ENCODE results near the gene PPM1B. TPM values are rescaled to one million over a fixed set of nuclear protein-coding genes. Genes with fewer than 3 reads are reported as not detected.
"Not testable (repeated sequence)": the region's sequence is repeated elsewhere in the genome, so short reads cannot be mapped to it uniquely, and the experiment has no call there.

The PPM1B gene
- total RNA-seq, 2 donors from 2014 or later, result 27.0 to 44.5 TPM

DNA sequence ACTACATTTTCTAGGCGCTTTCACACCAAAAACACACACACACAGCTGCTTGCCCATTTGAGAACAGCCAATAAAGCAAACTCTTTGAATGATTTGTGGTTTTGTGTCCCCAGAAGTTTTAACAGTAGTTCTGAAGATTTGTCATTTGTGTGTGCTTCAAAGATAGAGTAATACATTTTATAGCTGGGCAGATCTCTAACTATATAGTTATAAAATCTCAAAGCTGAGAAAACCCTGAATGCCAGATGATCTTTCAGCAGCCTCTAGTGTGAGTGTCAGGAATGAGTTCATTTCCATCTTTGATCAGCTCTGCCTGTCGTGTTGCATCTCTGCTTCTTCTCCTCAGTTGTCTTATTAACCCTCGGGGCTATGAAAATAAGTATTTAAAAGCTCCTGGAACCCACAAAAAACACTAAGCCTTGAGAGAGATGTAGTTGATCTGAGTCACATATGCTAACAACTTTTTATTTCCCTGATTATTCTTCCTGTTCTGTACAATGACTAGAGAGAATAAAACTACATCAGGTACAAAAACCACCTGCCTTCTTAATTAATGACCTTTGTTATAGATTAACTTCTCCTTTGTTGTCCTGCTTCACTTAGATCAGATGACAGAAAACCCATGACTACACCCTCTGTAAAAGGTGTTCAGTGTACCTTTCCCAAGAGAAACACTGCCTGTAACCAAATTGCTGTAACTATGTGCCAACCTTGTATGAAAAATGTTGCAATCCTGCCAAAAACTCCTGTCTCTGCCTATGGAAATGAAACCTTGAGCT, 76.6 kb downstream of the PPM1B start:
- H3K27ac ChIP-seq, result peak overlapping the region; percentile 75 to 95 (median 81)

DNA sequence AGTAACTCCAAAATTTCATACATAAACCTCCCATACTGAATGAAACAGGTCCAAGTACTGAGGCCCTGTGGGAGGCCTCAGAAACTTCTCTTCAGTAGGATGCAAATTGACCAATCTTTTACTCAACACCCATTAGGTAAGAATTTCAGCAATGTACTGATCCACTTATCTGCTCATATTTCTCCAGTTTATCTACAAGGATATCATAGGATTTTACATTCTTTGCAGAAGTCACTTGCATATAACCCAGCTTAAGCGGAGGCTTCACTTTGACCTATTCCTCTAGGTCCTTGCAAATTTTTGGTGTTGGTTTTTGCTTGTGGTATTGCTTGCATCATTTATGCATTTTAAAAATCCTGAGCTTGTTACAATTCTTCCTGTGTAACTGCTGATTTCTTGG, 77.8 kb downstream of the PPM1B start:
- intact Hi-C loops (cut with DNase I), result no loop called here
- ATAC-seq, result no peak

More for the DNA sequence above, 76.6 kb downstream of the PPM1B start:
- peaks cover 33% of the 10 kb centered on the region for H3K4me1 ChIP-seq
- no peaks in the 10 kb centered on the region for H3K36me3 ChIP-seq (replicated peaks in 1 of 2; ENCODE audit: insufficient read depth in 1 of 2, low read depth in 2 of 2)
- DNase-seq (peak; percentile 24 to 75 (median 43)), ATAC-seq (peak; percentile 89)
- no peaks in the 10 kb centered on the region for H3K27me3 ChIP-seq
- H3K4me3 ChIP-seq, result no peak overlapping the region
- WGBS, 2 donors, result 9 to 14% methylated on average over 3 of the region's 3 CpGs
- TF ChIP-seq, protein P1, sequence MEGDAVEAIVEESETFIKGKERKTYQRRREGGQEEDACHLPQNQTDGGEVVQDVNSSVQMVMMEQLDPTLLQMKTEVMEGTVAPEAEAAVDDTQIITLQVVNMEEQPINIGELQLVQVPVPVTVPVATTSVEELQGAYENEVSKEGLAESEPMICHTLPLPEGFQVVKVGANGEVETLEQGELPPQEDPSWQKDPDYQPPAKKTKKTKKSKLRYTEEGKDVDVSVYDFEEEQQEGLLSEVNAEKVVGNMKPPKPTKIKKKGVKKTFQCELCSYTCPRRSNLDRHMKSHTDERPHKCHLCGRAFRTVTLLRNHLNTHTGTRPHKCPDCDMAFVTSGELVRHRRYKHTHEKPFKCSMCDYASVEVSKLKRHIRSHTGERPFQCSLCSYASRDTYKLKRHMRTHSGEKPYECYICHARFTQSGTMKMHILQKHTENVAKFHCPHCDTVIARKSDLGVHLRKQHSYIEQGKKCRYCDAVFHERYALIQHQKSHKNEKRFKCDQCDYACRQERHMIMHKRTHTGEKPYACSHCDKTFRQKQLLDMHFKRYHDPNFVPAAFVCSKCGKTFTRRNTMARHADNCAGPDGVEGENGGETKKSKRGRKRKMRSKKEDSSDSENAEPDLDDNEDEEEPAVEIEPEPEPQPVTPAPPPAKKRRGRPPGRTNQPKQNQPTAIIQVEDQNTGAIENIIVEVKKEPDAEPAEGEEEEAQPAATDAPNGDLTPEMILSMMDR (IDR thresholded peaks at IDR 0.05), result no peak
- peak in 2 of 3 donors; percentile 42 to 43 for TF ChIP-seq POLR2A (IDR thresholded peaks at IDR 0.05)
- intact Hi-C loops (cut with DNase I), result no loop called here
- H3K9me3 ChIP-seq, result no peaks in the 10 kb centered on the region

DNA sequence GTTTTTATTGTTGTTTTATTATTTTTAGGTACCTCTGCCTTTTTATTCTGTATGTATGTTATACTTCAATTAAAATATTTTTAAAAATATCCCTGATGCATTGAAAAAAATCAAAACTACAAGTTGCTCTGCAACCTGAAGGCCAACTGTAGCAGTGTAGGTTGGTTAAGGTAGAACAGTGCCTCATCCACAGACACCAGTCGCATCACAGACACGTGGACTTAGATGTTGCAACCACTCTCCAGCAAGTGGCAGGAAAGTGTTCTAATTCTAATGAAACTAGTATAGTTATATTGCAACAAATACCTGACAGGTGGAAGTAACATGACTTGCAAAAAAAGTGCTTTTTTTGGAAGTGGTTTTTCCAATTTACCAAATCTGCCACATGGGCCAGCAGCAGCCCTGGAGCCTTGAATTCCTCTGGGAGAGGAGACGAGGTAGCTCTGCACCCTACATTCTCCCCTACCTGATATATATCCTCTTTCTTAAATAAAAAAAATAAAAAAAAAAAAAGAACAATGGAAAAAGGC, 78.2 kb downstream of the PPM1B start:
- DNase-seq (no peak), ATAC-seq (no peak)
- H3K36me3 ChIP-seq (replicated peaks in 1 of 2; ENCODE audit: insufficient read depth in 1 of 2, low read depth in 2 of 2), result no peaks in the 10 kb centered on the region
- H3K4me1 ChIP-seq, result peaks cover 33% of the 10 kb centered on the region
- TF ChIP-seq, protein P1 (IDR thresholded peaks at IDR 0.05), result no peak
- no peak for TF ChIP-seq POLR2A (IDR thresholded peaks at IDR 0.05)
- peak overlapping the region in 3 of 4 donors; percentile 26 to 95 (median 87) for H3K27ac ChIP-seq
- WGBS, 2 donors, result 75 to 80% methylated on average over 3 of the region's 3 CpGs
- no peaks in the 10 kb centered on the region for H3K27me3 ChIP-seq
- intact Hi-C loops (cut with DNase I), result no loop called here
- H3K4me3 ChIP-seq, result no peak overlapping the region
- H3K9me3 ChIP-seq, result no peaks in the 10 kb centered on the region

More for the DNA sequence above, 77.8 kb downstream of the PPM1B start:
- no peaks in the 10 kb centered on the region for H3K27me3 ChIP-seq
- no peaks in the 10 kb centered on the region for H3K9me3 ChIP-seq
- peaks cover 33% of the 10 kb centered on the region for H3K4me1 ChIP-seq
- no peaks in the 10 kb centered on the region for H3K36me3 ChIP-seq (replicated peaks in 1 of 2; ENCODE audit: insufficient read depth in 1 of 2, low read depth in 2 of 2)
- 75 to 86% methylated on average over 1 of the region's 1 CpG for WGBS, 2 donors
- DNase-seq, result no peak
- H3K4me3 ChIP-seq, result no peak overlapping the region
- TF ChIP-seq, protein P1 (IDR thresholded peaks at IDR 0.05), result no peak
- no peak for TF ChIP-seq POLR2A (IDR thresholded peaks at IDR 0.05)
- H3K27ac ChIP-seq, result peak overlapping the region; percentile 75 to 95 (median 81)

DNA sequence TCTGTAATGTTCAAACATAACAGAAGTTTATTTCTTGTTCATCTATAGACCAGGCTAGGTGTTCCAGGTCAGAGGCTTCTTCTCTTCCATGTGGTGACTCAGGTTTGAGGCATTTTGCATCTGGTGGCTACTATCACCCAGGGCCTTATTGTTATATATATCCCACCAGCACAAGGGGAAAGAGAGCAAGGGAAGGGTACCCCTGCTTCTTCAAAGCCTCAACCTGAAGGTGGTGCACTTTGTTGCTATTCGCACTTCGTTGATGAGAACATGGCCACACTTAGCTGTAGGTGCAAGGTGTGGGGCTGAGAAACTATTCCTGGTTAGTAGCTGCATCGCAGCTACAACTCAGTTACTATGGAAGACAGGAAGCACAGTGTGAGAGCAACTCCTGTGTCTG, 79.2 kb downstream of the PPM1B start:
- 93% methylated on average over 3 of the region's 3 CpGs for WGBS, 2 donors
- intact Hi-C loops (cut with DNase I), result no loop called here

DNA sequence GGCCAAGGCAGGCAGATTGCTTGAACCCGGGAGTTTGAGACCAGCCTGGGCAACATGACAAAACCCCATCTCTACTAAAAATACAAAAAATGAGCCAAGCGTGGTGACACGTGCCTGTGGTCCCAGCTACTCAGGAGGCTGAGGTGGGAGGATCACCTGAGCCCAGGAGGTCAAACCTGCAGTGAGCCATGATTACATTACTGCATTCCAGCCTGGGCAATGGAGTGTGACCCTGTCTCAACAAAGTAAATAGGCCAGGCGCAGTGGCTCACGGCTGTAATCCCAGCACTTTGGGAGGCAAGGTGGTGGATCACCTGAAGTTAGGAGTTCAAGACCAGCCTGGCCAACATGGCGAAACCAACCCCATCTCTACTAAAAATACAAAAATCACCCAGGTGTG, 80.6 kb downstream of the PPM1B start:
- H3K9me3 ChIP-seq; ATAC-seq; H3K27me3 ChIP-seq; DNase-seq; H3K36me3 ChIP-seq (replicated peaks in 1 of 2; ENCODE audit: insufficient read depth in 1 of 2, low read depth in 2 of 2); intact Hi-C loops (cut with DNase I); H3K27ac ChIP-seq; H3K4me3 ChIP-seq: not testable (repeated sequence)
- WGBS, 2 donors, result 84 to 91% methylated on average over 4 to 6 of the region's 6 CpGs
- H3K4me1 ChIP-seq, result peaks cover 22% of the 10 kb centered on the region

More for the DNA sequence above, 79.2 kb downstream of the PPM1B start:
- H3K4me3 ChIP-seq, result no peak overlapping the region
- H3K4me1 ChIP-seq, result peaks cover 32% of the 10 kb centered on the region
- DNase-seq, result no peak
- no peak for ATAC-seq
- H3K27ac ChIP-seq, result peak overlapping the region in 1 of 4 donors; percentile 95
- H3K36me3 ChIP-seq (replicated peaks in 1 of 2; ENCODE audit: insufficient read depth in 1 of 2, low read depth in 2 of 2), result no peaks in the 10 kb centered on the region
- H3K27me3 ChIP-seq, result no peaks in the 10 kb centered on the region
- no peaks in the 10 kb centered on the region for H3K9me3 ChIP-seq
- TF ChIP-seq, protein P1 (IDR thresholded peaks at IDR 0.05), result no peak
- TF ChIP-seq POLR2A (IDR thresholded peaks at IDR 0.05), result no peak

All from body of pancreas (tissue), 4 donors.